OCI-LY3 (cell line): ENCODE results near the gene CDC37.

Source experiments
- H2AFZ ChIP-seq: fragments of 200-600, 300-600 bp; shearing (Covaris generic); 2 replicates; pipeline ENCODE4 v1.6.0; 2014; ENCODE audit warnings: antibody characterized with exemption, low read depth, low read length
- H3K27ac ChIP-seq: fragments of 200-600, 300-600 bp; sonication (generic); 2 replicates; pipeline ENCODE4 v1.5.1; 2014; ENCODE audit warnings: mild to moderate bottlenecking, low read length, moderate library complexity, mixed read lengths
- H3K27me3 ChIP-seq: fragments of 200-600, 300-600 bp; sonication (generic); 2 replicates; pipeline ENCODE4 v1.6.1; 2014; ENCODE audit warnings: low read depth, low read length, mixed read lengths
- H3K36me3 ChIP-seq: fragments of 200-600, 300-600 bp; sonication (generic); replicated peaks from 2 replicates; pipeline ENCODE3; 2014; ENCODE audit warnings: low read depth, low read length, mixed read lengths
- H3K4me1 ChIP-seq: fragments of 300-600, 200-600 bp; sonication (generic); 2 replicates; pipeline ENCODE4 v1.6.1; 2014; ENCODE audit warnings: low read length, mixed read lengths
- H3K4me2 ChIP-seq: fragments of 200-600, 300-600 bp; sonication (generic); 2 replicates; pipeline ENCODE4 v1.6.1; 2014; ENCODE audit warnings: low read length, mixed read lengths
- H3K4me3 ChIP-seq: fragments of 300-600, 200-600 bp; sonication (generic); 2 replicates; pipeline ENCODE4 v1.5.1; 2014; ENCODE audit warnings: antibody characterized with exemption, mild to moderate bottlenecking, low read length, moderate library complexity
- H3K79me2 ChIP-seq: fragments of 300-600, 200-600 bp; shearing (Covaris generic); 2 replicates; pipeline ENCODE4 v1.6.1; 2014; ENCODE audit warnings: mild to moderate bottlenecking, low read length, mixed read lengths
- H3K9ac ChIP-seq: fragments of 300-600, 200-600 bp; shearing (Covaris generic); 2 replicates; pipeline ENCODE4 v1.6.0; 2014; ENCODE audit warnings: mild to moderate bottlenecking, low read length, moderate library complexity
- H3K9me3 ChIP-seq: fragments of 200-600, 300-600 bp; shearing (Covaris generic); 2 replicates; pipeline ENCODE4 v1.6.1; 2014; ENCODE audit warnings: low read length, mixed read lengths; ENCODE audit not compliant: insufficient read depth
- H4K20me1 ChIP-seq: fragments of 200-600, 300-600 bp; sonication (generic); 2 replicates; pipeline ENCODE4 v1.6.1; 2016; ENCODE audit warnings: low read length, mixed read lengths; ENCODE audit not compliant: insufficient read depth
- EZH2phosphoT487 ChIP-seq: fragments of 200-600 bp; shearing (Covaris generic); IDR thresholded peaks from 2 replicates; pipeline ENCODE4 v1.6.1; 2018; ENCODE audit warnings: antibody characterized with exemption, mixed run types, low read depth
- TF ChIP-seq, protein P1 (sequence below): fragments of 200-600, 300-600 bp; sonication (generic); IDR thresholded peaks from 2 replicates; pipeline ENCODE4 v1.5.1; 2014; ENCODE audit warnings: antibody characterized with exemption, low read length, low read depth

CDC37 gene

DNA sequence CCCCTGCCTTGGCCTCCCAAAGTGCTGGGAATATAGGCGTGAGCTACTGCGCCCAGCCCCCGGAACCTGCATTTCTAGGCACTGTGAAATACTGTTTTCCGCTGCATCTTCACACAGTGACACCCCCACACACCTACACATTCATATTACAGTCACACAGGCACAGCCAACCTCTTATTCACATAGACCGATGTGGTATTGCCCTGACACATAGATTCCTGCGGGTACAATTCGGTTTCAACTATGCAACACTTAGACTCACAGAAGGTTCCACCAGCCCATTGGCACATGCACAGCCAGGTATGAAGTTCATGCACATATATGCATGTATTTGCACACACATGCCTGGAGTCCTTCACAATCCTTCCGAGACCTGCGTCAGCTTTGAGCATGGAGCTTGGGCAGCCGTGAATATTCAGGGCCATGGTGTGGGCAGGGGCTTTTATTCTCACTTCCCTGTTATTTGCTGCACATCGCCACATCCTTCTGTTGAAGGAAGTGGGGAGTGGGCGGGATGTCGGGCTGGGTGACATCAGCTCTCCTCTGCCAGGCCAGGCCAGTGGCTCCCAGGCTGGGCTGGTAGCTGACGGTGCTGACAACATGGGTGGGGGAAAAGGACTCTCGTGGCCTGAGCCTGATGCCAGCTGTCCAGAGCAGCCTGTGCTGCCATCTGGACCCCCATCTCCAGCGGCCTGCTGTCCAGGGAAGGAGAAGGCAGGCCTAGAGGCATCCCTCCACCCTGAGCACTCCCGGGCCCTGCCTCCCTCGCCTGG is 5.4 kb upstream of the CDC37 start:
- H3K79me2 ChIP-seq = no peaks in the 10 kb centered on the region
- H4K20me1 ChIP-seq = no peaks in the 10 kb centered on the region
- peak overlapping the region; percentile 38 for H3K4me3 ChIP-seq
- peak overlapping the region; percentile 26; the same call in 1 of the 2 replicates for H3K9ac ChIP-seq
- H3K4me2 ChIP-seq = peak overlapping the region; percentile 66
- peaks cover 9% of the 10 kb centered on the region for H3K27me3 ChIP-seq
- no peak for TF ChIP-seq EZH2phosphoT487
- TF ChIP-seq, protein P1, sequence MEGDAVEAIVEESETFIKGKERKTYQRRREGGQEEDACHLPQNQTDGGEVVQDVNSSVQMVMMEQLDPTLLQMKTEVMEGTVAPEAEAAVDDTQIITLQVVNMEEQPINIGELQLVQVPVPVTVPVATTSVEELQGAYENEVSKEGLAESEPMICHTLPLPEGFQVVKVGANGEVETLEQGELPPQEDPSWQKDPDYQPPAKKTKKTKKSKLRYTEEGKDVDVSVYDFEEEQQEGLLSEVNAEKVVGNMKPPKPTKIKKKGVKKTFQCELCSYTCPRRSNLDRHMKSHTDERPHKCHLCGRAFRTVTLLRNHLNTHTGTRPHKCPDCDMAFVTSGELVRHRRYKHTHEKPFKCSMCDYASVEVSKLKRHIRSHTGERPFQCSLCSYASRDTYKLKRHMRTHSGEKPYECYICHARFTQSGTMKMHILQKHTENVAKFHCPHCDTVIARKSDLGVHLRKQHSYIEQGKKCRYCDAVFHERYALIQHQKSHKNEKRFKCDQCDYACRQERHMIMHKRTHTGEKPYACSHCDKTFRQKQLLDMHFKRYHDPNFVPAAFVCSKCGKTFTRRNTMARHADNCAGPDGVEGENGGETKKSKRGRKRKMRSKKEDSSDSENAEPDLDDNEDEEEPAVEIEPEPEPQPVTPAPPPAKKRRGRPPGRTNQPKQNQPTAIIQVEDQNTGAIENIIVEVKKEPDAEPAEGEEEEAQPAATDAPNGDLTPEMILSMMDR = no peak
- H3K36me3 ChIP-seq = no peaks in the 10 kb centered on the region
- peaks cover 59% of the 10 kb centered on the region for H3K4me1 ChIP-seq
- H3K9me3 ChIP-seq = no peaks in the 10 kb centered on the region
- H3K27ac ChIP-seq = no peak overlapping the region
- H2AFZ ChIP-seq = peak overlapping the region; percentile 52

DNA sequence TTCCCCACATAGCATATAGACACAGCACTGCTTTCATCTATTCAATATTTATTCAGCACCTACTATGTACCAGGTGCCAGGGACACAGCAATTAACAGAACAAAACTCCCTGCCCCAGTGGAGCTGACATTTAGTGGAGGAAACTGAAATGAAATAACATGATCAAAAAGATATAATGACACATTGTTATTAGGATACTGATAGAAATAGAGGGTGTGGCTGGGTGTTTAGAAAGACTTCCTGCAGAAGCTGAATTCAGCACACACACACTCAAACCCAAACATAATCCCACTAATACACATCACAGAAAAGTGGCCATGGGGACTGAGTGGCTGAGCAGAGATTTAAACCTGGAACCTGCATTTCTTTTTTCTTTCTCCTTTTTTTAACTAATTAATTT is 3.8 kb upstream of the CDC37 start:
- Histone ChIP-seq H3K4me2 (no peak overlapping the region), H3K9me3 (no peaks in the 10 kb centered on the region), H2AFZ (no peak overlapping the region), H3K4me3 (no peak overlapping the region), H3K4me1 (peaks cover 50% of the 10 kb centered on the region), H3K9ac (no peak overlapping the region), H3K27me3 (peaks cover 9% of the 10 kb centered on the region), H3K36me3 (no peaks in the 10 kb centered on the region), H4K20me1 (no peaks in the 10 kb centered on the region), H3K27ac (no peak overlapping the region), H3K79me2 (peaks cover 12% of the 10 kb centered on the region)
- no peak for TF ChIP-seq EZH2phosphoT487
- TF ChIP-seq, protein P1 = no peak

DNA sequence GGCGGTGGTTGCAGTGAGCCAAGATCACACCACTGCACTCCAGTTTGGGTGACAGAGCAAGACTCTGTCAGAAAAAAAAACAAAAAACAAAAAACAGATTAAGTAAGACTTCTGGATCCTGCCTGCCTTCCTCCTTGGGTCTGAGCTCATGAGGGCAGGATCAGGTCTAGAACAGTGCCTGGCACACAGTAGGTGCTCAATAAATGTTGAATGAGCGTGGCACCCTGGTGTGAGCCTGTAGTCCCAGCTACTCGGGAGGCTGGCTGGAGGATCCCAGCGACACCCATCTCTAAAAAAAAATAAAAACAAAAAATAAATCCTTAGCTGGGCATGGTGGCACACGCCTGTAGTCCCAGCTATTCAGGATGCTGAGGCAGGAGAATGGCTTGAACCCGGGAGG is 2.8 kb upstream of the CDC37 start:
- H3K9ac ChIP-seq = no peak overlapping the region
- H2AFZ ChIP-seq = no peak overlapping the region
- peaks cover 21% of the 10 kb centered on the region for H3K79me2 ChIP-seq
- H3K27ac ChIP-seq = no peak overlapping the region
- no peak for TF ChIP-seq EZH2phosphoT487
- TF ChIP-seq, protein P1 = no peak
- 0 out of 2 replicates have a peak, but pooled peaks cover 4% of the 10 kb centered on the region for H4K20me1 ChIP-seq
- peaks cover 9% of the 10 kb centered on the region for H3K27me3 ChIP-seq
- H3K4me2 ChIP-seq = no peak overlapping the region
- H3K36me3 ChIP-seq = peaks cover under 1% of the 10 kb centered on the region
- H3K4me1 ChIP-seq = peaks cover 50% of the 10 kb centered on the region
- no peaks in the 10 kb centered on the region for H3K9me3 ChIP-seq
- no peak overlapping the region for H3K4me3 ChIP-seq

DNA sequence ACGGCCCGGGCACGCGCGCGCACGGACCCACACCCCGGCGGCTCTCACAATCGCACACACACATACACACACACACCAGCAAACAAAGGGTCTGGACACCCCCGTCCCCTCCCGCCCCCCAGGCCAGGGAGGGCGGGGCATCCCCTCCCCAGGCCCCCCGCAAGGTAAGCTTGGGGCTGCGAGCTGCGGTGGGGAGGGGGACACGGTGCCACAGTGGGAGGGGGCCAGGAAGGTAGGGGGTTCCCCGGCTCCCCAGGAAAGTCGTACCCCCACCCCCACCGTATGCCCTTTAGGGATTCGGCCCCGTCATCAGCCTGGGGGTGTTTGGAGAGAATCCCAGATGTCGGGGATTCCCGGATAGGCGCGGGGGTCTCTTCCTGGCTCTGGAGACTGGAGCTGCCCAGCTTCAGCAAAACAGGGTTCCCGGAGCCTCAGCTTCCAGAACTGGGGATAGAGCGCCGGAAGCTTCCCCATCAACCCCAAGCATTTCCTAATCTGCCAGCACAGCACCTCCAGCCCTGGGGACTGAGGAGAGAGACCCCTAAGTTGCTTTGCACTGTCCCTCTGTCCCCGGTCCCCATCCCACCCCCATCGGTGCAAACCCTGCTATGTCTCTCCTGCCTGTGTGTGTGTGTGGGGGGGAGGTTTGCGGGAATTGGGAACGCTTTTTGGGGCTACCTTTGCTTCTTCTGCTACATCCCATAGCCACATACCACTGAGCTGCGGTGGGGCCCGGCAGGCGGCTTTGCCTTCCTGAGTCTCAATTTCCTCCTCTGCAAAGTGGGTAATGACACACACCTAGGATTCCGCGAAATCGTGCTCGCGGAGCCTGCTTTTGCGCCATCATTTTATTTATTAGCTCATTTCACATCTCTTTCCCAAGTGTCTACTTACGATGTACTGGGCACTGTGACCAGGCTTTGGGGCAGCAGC is 1.8 kb upstream of the CDC37 start:
- Histone ChIP-seq H4K20me1 (0 out of 2 replicates have a peak, but pooled peaks cover 9% of the 10 kb centered on the region), H3K36me3 (peaks cover 7% of the 10 kb centered on the region), H2AFZ (no peak overlapping the region), H3K4me3 (peak overlapping the region; percentile 88), H3K4me1 (peaks cover 42% of the 10 kb centered on the region), H3K4me2 (peak overlapping the region; percentile 96), H3K9ac (peak overlapping the region; percentile 62), H3K27me3 (peaks cover 9% of the 10 kb centered on the region), H3K9me3 (no peaks in the 10 kb centered on the region), H3K27ac (no peak overlapping the region), H3K79me2 (peaks cover 32% of the 10 kb centered on the region)
- no peak for TF ChIP-seq EZH2phosphoT487
- TF ChIP-seq, protein P1 = no peak
